GM18498 (cell line): ENCODE data around the gene SH3PXD2B.
"Not testable (repeated sequence)": the region's sequence is repeated elsewhere in the genome, so short reads cannot be mapped to it uniquely, and the experiment has no call there.

Source experiments
- ATAC-seq: cut with Tn5 transposase; IDR thresholded peaks from one replicate; pipeline ENCODE4 v1.9.1; 2021; ENCODE audit warnings: mild to moderate bottlenecking, moderate library complexity; ENCODE audit not compliant: unreplicated experiment

SH3PXD2B gene

GRCh38 chr5:172486451-172486850, 32.1 kb upstream of the SH3PXD2B start:
- no peak for ATAC-seq

GRCh38 chr5:172485511-172486202, 31.3 kb upstream of the SH3PXD2B start:
- no peak for ATAC-seq

- no peak for ATAC-seq
These were observed 30.3 kb upstream of the SH3PXD2B start for GRCh38 chr5:172484664-172485063.

- no peak for ATAC-seq
These were observed 28.1 kb upstream of the SH3PXD2B start for GRCh38 chr5:172482156-172483020.

- no peak for ATAC-seq
These were observed 26.9 kb upstream of the SH3PXD2B start for GRCh38 chr5:172481011-172481800.

- ATAC-seq: no peak
These were observed 25.4 kb upstream of the SH3PXD2B start for GRCh38 chr5:172479784-172480115.

GRCh38 chr5:172479034-172479783, 24.9 kb upstream of the SH3PXD2B start:
- peak; percentile 67 for ATAC-seq

GRCh38 chr5:172478695-172479033, 24.3 kb upstream of the SH3PXD2B start:
- ATAC-seq: not testable (repeated sequence)

- no peak for ATAC-seq
These were observed 23.9 kb upstream of the SH3PXD2B start for GRCh38 chr5:172478256-172478655.

GRCh38 chr5:172477466-172477865, 23.1 kb upstream of the SH3PXD2B start:
- no peak for ATAC-seq

- no peak for ATAC-seq
These were observed 20.0 kb upstream of the SH3PXD2B start for GRCh38 chr5:172474293-172474692.

- no peak for ATAC-seq
These were observed 19.1 kb upstream of the SH3PXD2B start for GRCh38 chr5:172473427-172473826.

- no peak for ATAC-seq
These were observed 15.4 kb upstream of the SH3PXD2B start for GRCh38 chr5:172469697-172470096.

GRCh38 chr5:172466062-172466461, 11.7 kb upstream of the SH3PXD2B start:
- no peak for ATAC-seq

- no peak for ATAC-seq
These were observed 8.7 kb upstream of the SH3PXD2B start for GRCh38 chr5:172463031-172463430.

GRCh38 chr5:172459783-172460165, 5.4 kb upstream of the SH3PXD2B start:
- no peak for ATAC-seq

- no peak for ATAC-seq
These were observed 4.9 kb upstream of the SH3PXD2B start for GRCh38 chr5:172458976-172459782.

- no peak for ATAC-seq
These were observed 1.9 kb upstream of the SH3PXD2B start for GRCh38 chr5:172456076-172456722.

- no peak for ATAC-seq
These were observed 1.3 kb upstream of the SH3PXD2B start for GRCh38 chr5:172455511-172456061.

- no peak for ATAC-seq
These were observed 709 bp upstream of the SH3PXD2B start for GRCh38 chr5:172455087-172455381.
